SK-N-SH (cell line): ENCODE measurements around the gene CDKN2D. TPM values are rescaled to one million over a fixed set of nuclear protein-coding genes. Genes with fewer than 3 reads are reported as not detected.

ENCODE experiments used
- CTCF ChIA-PET: fragments of 300-600, 350-600 bp; formaldehyde crosslinking; extraction: SDS; loops from one replicate; lab custom pipeline; 2021; lab: Yijun Ruan, JAX
- POLR2A ChIA-PET: fragments of 350-600 bp; sonication (Branson Sonifier 250); formaldehyde crosslinking; extraction: SDS; loops from one replicate; lab custom pipeline; 2020; ENCODE audit warnings: antibody characterized with exemption, inconsistent platforms; lab: Yijun Ruan, JAX
- DNase-seq: peaks from one replicate; pipeline ENCODE4 v3.0.0; 2012
- H2AFZ ChIP-seq: fragments of 200-600 bp; sonication (generic); 2 replicates; pipeline ENCODE4 v1.8.1; 2016; ENCODE audit warnings: antibody characterized with exemption, mild to moderate bottlenecking, low read depth
- H3F3A ChIP-seq: fragments of 200-600 bp; sonication (generic); replicated peaks from 2 replicates; pipeline ENCODE3; 2016; ENCODE audit warnings: antibody characterized with exemption, mild to moderate bottlenecking; ENCODE audit not compliant: insufficient read depth
- H3K27ac ChIP-seq, 2 experiments: fragments of 200-500 bp in 1 of 2; fragments of 200-600 bp in 1 of 2; sonication (Bioruptor generic) in 1 of 2; sonication (generic), shearing (Covaris generic) in 1 of 2; 2 replicates each; pipeline versions ENCODE4 v1.5.1 to v1.6.1; 2014 to 2016; ENCODE audit warnings: low read depth in 2 of 2, inconsistent platforms in 1 of 2, low read length in 1 of 2, mild to moderate bottlenecking in 1 of 2, mixed read lengths in 1 of 2
- H3K27me3 ChIP-seq: fragments of 200-600 bp; sonication (generic), shearing (Covaris generic); 2 replicates; pipeline ENCODE4 v1.6.1; 2016; ENCODE audit warnings: mixed run types; ENCODE audit not compliant: insufficient read depth
- H3K36me3 ChIP-seq, 2 experiments: fragments of 200-500 bp in 1 of 2; fragments of 200-600 bp in 1 of 2; sonication (Bioruptor generic) in 1 of 2; sonication (generic) in 1 of 2; replicated peaks in 1 of 2; 2 replicates each; pipeline versions ENCODE3 to v1.5.1; 2014 to 2016; ENCODE audit warnings: low read length in 1 of 2, mild to moderate bottlenecking in 1 of 2; ENCODE audit not compliant: insufficient read depth in 2 of 2, control insufficient read depth in 1 of 2
- H3K4me1 ChIP-seq, 2 experiments: fragments of 200-500 bp in 1 of 2; fragments of 200-600 bp in 1 of 2; sonication (Bioruptor generic) in 1 of 2; sonication (generic), shearing (Covaris generic) in 1 of 2; 2 replicates each; pipeline versions ENCODE4 v1.5.1 to v1.6.1; 2014 to 2016; ENCODE audit warnings: low read depth in 1 of 2, low read length in 1 of 2, mixed run types in 1 of 2; ENCODE audit not compliant: insufficient read depth in 2 of 2, control insufficient read depth in 1 of 2
- H3K4me2 ChIP-seq: fragments of 200-600 bp; sonication (generic), shearing (Covaris generic); 2 replicates; pipeline ENCODE4 v1.6.1; 2017; ENCODE audit warnings: mixed run types
- H3K4me3 ChIP-seq, 2 experiments: fragments of 200-500 bp in 1 of 2; fragments of 200-600 bp in 1 of 2; sonication (Bioruptor generic) in 1 of 2; sonication (generic), shearing (Covaris generic) in 1 of 2; 2 replicates each; pipeline versions ENCODE4 v1.5.1 to v1.8.1; 2014 to 2016; ENCODE audit warnings: low read depth in 2 of 2, inconsistent platforms in 1 of 2, low read length in 1 of 2, mild to moderate bottlenecking in 1 of 2, mixed read lengths in 1 of 2, moderate library complexity in 1 of 2
- H3K79me2 ChIP-seq: fragments of 200-600 bp; sonication (generic); 2 replicates; pipeline ENCODE4 v1.8.1; 2017; ENCODE audit warnings: mild to moderate bottlenecking; ENCODE audit not compliant: insufficient read depth
- H3K9ac ChIP-seq: fragments of 200-600 bp; sonication (generic); 2 replicates; pipeline ENCODE4 v1.6.1; 2017; ENCODE audit warnings: mixed run types
- H3K9me2 ChIP-seq: fragments of 200-600 bp; sonication (generic); 2 replicates; pipeline ENCODE4 v1.6.1; 2017; ENCODE audit warnings: mixed run types
- H3K9me3 ChIP-seq: fragments of 200-600 bp; sonication (generic); 2 replicates; pipeline ENCODE4 v1.6.1; 2017; ENCODE audit warnings: mixed run types, mild to moderate bottlenecking, moderate library complexity
- H4K20me1 ChIP-seq: fragments of 200-600 bp; sonication (generic); 2 replicates; pipeline ENCODE4 v1.6.1; 2017; ENCODE audit warnings: mild to moderate bottlenecking, mixed run types; ENCODE audit not compliant: insufficient read depth
- CHD2 ChIP-seq: fragments of 150-350 bp; IDR thresholded peaks from 2 replicates; pipeline ENCODE4 v1.6.1; 2018; ENCODE audit warnings: low read length; ENCODE audit not compliant: partially characterized antibody
- ELF1 ChIP-seq: IDR thresholded peaks from 2 replicates; pipeline ENCODE4 v1.4.0; 2012
- EP300 ChIP-seq, 2 experiments: IDR thresholded peaks; 2 replicates each; pipeline versions ENCODE4 v1.4.0 to v1.6.1; 2012; ENCODE audit warnings: borderline replicate concordance in 1 of 2, low read depth in 1 of 2, low read length in 1 of 2
- FOSL2 ChIP-seq: IDR thresholded peaks from 2 replicates; pipeline ENCODE4 v1.4.0; 2012; ENCODE audit warnings: low read depth, mild to moderate bottlenecking, moderate library complexity, borderline replicate concordance
- FOXJ3 ChIP-seq: sonication (generic); formaldehyde crosslinking; IDR thresholded peaks from 2 replicates; pipeline ENCODE4 v1.5.1; 2020; ENCODE audit warnings: mild to moderate bottlenecking, missing genetic modification reagents
- GABPA ChIP-seq: IDR thresholded peaks from 2 replicates; pipeline ENCODE4 v1.4.0; 2012; ENCODE audit warnings: low read depth, mild to moderate bottlenecking
- GATA2 ChIP-seq: sonication (generic); formaldehyde crosslinking; IDR thresholded peaks from 2 replicates; pipeline ENCODE4 v1.5.0; 2020; ENCODE audit warnings: mild to moderate bottlenecking, missing genetic modification reagents
- JUND ChIP-seq: IDR thresholded peaks from 2 replicates; pipeline ENCODE4 v1.4.0; 2012
- MXI1 ChIP-seq: IDR thresholded peaks from 2 replicates; pipeline ENCODE4 v1.6.1; 2012; ENCODE audit warnings: mild to moderate bottlenecking, low read depth, low read length, improper control_type of control experiment
- NFIC ChIP-seq: IDR thresholded peaks from 2 replicates; pipeline ENCODE4 v1.4.0; 2012; ENCODE audit warnings: borderline replicate concordance
- PBX3 ChIP-seq: IDR thresholded peaks from 2 replicates; pipeline ENCODE4; 2012
- POLR2AphosphoS5 ChIP-seq: IDR thresholded peaks from 2 replicates; pipeline ENCODE4 v1.6.1; 2012; ENCODE audit warnings: low read depth, low read length
- RFX5 ChIP-seq: IDR thresholded peaks from 2 replicates; pipeline ENCODE4 v1.6.1; 2012; ENCODE audit warnings: mild to moderate bottlenecking, improper control_type of control experiment, low read length
- SIN3A ChIP-seq: IDR thresholded peaks from 2 replicates; pipeline ENCODE4 v1.6.1; 2012; ENCODE audit warnings: low read depth, mild to moderate bottlenecking, low read length, moderate library complexity, borderline replicate concordance
- SMC3 ChIP-seq: IDR thresholded peaks from 2 replicates; pipeline ENCODE4 v1.6.1; 2012; ENCODE audit warnings: low read depth, low read length, improper control_type of control experiment
- TCF12 ChIP-seq: IDR thresholded peaks from 2 replicates; pipeline ENCODE4 v1.4.0; 2012
- USF1 ChIP-seq: IDR thresholded peaks from 2 replicates; pipeline ENCODE4 v1.4.0; 2012; ENCODE audit warnings: low read depth, borderline replicate concordance
- YY1 ChIP-seq: IDR thresholded peaks from 2 replicates; pipeline ENCODE4 v1.4.0; 2012; ENCODE audit warnings: low read depth, mild to moderate bottlenecking
- ZBTB33 ChIP-seq: IDR thresholded peaks from 2 replicates; pipeline ENCODE4 v1.4.0; 2012; ENCODE audit warnings: low read depth, borderline replicate concordance
- WGBS: methylation state at CpG from one replicate; pipeline ENCODE4 v1.1.6; 2017; ENCODE audit warnings: low lambda C conversion rate; 5-methylcytosine and 5-hydroxymethylcytosine counted together
- polyA plus RNA-seq, 3 experiments: library from polyadenylated mRNA; depleted of rRNA; stranded (reverse); fragments of >200 nt; gene quantifications; 2 replicates each; pipeline ENCODE4 v1.2.3, GENCODE V29; 2012

CDKN2D gene
- polyA plus RNA-seq, 1 of the 3 experiments (the other 2 are of a cell fraction), result 13.1 TPM

GRCh38 chr19:10525636-10526035 lies 43.1 kb downstream of the CDKN2D start:
- H3K36me3 ChIP-seq, result no peaks in the 10 kb centered on the region
- H3K9me3 ChIP-seq, result no peaks in the 10 kb centered on the region
- no peak for TF ChIP-seq USF1
- no peak for TF ChIP-seq FOXJ3 (CRISPR knock-in tag)
- no peak for TF ChIP-seq JUND
- no peak for TF ChIP-seq SMC3
- TF ChIP-seq PBX3, result no peak
- no peak for TF ChIP-seq TCF12
- TF ChIP-seq GATA2 (CRISPR knock-in tag), result no peak
- TF ChIP-seq, all 33 proteins: peak for 0
- no peaks in the 10 kb centered on the region for H3K27me3 ChIP-seq
- no peak overlapping the region for H2AFZ ChIP-seq
- no peaks in the 10 kb centered on the region for H3K4me1 ChIP-seq
- no peaks in the 10 kb centered on the region for H3F3A ChIP-seq
- H3K79me2 ChIP-seq, result no peaks in the 10 kb centered on the region
- DNase-seq, result no peak
- CTCF ChIA-PET, result interaction anchor here (1.1 to 1.4 kb wide), 2 partner anchors 16 to 174 kb away, joined by 4 read pairs; no protein-coding TSS in a partner anchor
- 74% methylated on average over 7 of the region's 7 CpGs for WGBS
- H4K20me1 ChIP-seq, result no peaks in the 10 kb centered on the region
- no peaks in the 10 kb centered on the region for H3K9me2 ChIP-seq
- POLR2A ChIA-PET, result no interaction called here
- no peak overlapping the region for H3K9ac ChIP-seq
- no peak overlapping the region for H3K4me2 ChIP-seq
- H3K4me3 ChIP-seq, result no peak overlapping the region
- H3K27ac ChIP-seq, result no peak overlapping the region

GRCh38 chr19:10523135-10523636 lies 45.6 kb downstream of the CDKN2D start:
- H3F3A ChIP-seq, result no peaks in the 10 kb centered on the region
- TF ChIP-seq CHD2 (no peak), MXI1 (no peak), PBX3 (no peak), YY1 (no peak), NFIC (no peak), SMC3 (no peak), SIN3A (no peak), ELF1 (no peak), ZBTB33 (no peak), EP300 (IDR thresholded peaks at IDR 0.05; ENCODE audit: borderline replicate concordance in 1 of 2, low read depth in 1 of 2, low read length in 1 of 2) (no peak), FOSL2 (no peak), GATA2 (CRISPR knock-in tag) (no peak), RFX5 (no peak), POLR2AphosphoS5 (no peak), GABPA (no peak)
- TF ChIP-seq, all 33 proteins: peak for 0
- Histone ChIP-seq H2AFZ (no peak overlapping the region), H3K79me2 (no peaks in the 10 kb centered on the region), H3K4me2 (no peak overlapping the region), H4K20me1 (no peaks in the 10 kb centered on the region), H3K9ac (no peak overlapping the region), H3K27ac (no peak overlapping the region), H3K9me3 (no peaks in the 10 kb centered on the region), H3K4me1 (no peaks in the 10 kb centered on the region; a peak in 1 of 4 replicates), H3K36me3 (no peaks in the 10 kb centered on the region), H3K4me3 (no peak overlapping the region), H3K9me2 (no peaks in the 10 kb centered on the region), H3K27me3 (no peaks in the 10 kb centered on the region; the same call in 1 of the 2 replicates)
- DNase-seq, result no peak
- CTCF ChIA-PET, result interaction anchor here (0.9 to 1.6 kb wide), 7 partner anchors 10 to 106 kb away, joined by 3 to 7 read pairs (median 3); no protein-coding TSS in a partner anchor
- POLR2A ChIA-PET, result no interaction called here
- 84% methylated on average over 3 of the region's 3 CpGs for WGBS
